GM12878 (cell line): ENCODE results near the gene CALHM3. TPM values are rescaled to one million over a fixed set of nuclear protein-coding genes. Genes with fewer than 3 reads are reported as not detected.

Source experiments
- ATAC-seq: fragments of 200-7000 bp; cut with Tn5 transposase; 3 replicates; pipeline ENCODE4 v1.9.1; 2020; ENCODE audit warnings: mild to moderate bottlenecking, moderate library complexity
- BruUV-seq: library from RNA; stranded (reverse); fragments of 400-500 nt; replicated peaks from 2 replicates; lab custom pipeline; 2021; lab: Mats Ljungman, UMichigan
- CTCF ChIA-PET: fragments of 300-600 bp; sonication (Branson Sonifier 250); formaldehyde crosslinking; extraction: SDS; loops from one replicate; lab custom pipeline; 2021; ENCODE audit warnings: inconsistent platforms; lab: Yijun Ruan, JAX
- POLR2A ChIA-PET: fragments of 350-600 bp; formaldehyde crosslinking; extraction: SDS; loops from one replicate; lab custom pipeline; 2021; ENCODE audit warnings: inconsistent platforms; lab: Charles Lee
- RAD21 ChIA-PET: fragments of 300-600 bp; sonication (Branson Sonifier 250); formaldehyde crosslinking; loops from one replicate; lab custom pipeline; 2023; ENCODE audit warnings: antibody characterized with exemption; ENCODE audit not compliant: unreplicated experiment; lab: Charles Lee
- SMC1A ChIA-PET: fragments of 300-600 bp; sonication (Branson Sonifier 250); formaldehyde crosslinking; loops from one replicate; lab custom pipeline; 2023; ENCODE audit not compliant: unreplicated experiment, uncharacterized antibody; lab: Charles Lee
- DNase-seq: peaks from one replicate; pipeline ENCODE4 v3.0.0-alpha.2; 2011; ENCODE audit warnings: low read depth, low spot score
- FAIRE-seq: peaks from 3 replicates; lab custom pipeline; 2011; peaks lifted over from hg19 to GRCh38; lab: Jason Lieb, UNC
- H2AFZ ChIP-seq: 2 replicates; pipeline ENCODE4 v1.6.0; 2011; ENCODE audit warnings: low read depth, low read length, control low read depth; ENCODE audit not compliant: control insufficient read depth
- H3K27ac ChIP-seq: 2 replicates; pipeline ENCODE4 v1.5.1; 2011; ENCODE audit warnings: control low read depth; ENCODE audit not compliant: control insufficient read depth, insufficient read depth
- H3K27me3 ChIP-seq, 2 experiments: replicated peaks in 1 of 2; 2 replicates each; pipeline versions ENCODE4 v1.6.0 to v1.6.1; 2011; ENCODE audit warnings: low read length in 1 of 2; ENCODE audit not compliant: control insufficient read depth in 2 of 2, insufficient read depth in 2 of 2
- H3K36me3 ChIP-seq, 2 experiments: 2 replicates each; pipeline ENCODE4 v1.5.1; 2011; ENCODE audit warnings: low read length in 1 of 2; ENCODE audit not compliant: control insufficient read depth in 2 of 2, insufficient read depth in 2 of 2
- H3K4me1 ChIP-seq: 2 replicates; pipeline ENCODE4 v1.6.1; 2011; ENCODE audit warnings: mild to moderate bottlenecking, low read length, moderate library complexity, mixed read lengths; ENCODE audit not compliant: control insufficient read depth, insufficient read depth
- H3K4me2 ChIP-seq: 2 replicates; pipeline ENCODE4 v1.6.0; 2011; ENCODE audit warnings: control low read depth; ENCODE audit not compliant: control insufficient read depth, insufficient read depth
- H3K4me3 ChIP-seq: fragments of 200-600 bp; sonication (generic); 2 replicates; pipeline ENCODE4 v1.5.1; 2016
- H3K79me2 ChIP-seq: 2 replicates; pipeline ENCODE4 v1.6.0; 2011; ENCODE audit warnings: low read length; ENCODE audit not compliant: control insufficient read depth, insufficient read depth
- H3K9ac ChIP-seq: 2 replicates; pipeline ENCODE4 v1.8.0; 2011; ENCODE audit warnings: low read length, control low read depth, mixed read lengths; ENCODE audit not compliant: control insufficient read depth, insufficient read depth
- H3K9me3 ChIP-seq: replicated peaks from 3 replicates; pipeline ENCODE4 v1.5.1; 2011; ENCODE audit warnings: mild to moderate bottlenecking, low read length; ENCODE audit not compliant: control insufficient read depth, insufficient read depth
- H4K20me1 ChIP-seq: 2 replicates; pipeline ENCODE4 v1.6.0; 2011; ENCODE audit not compliant: control insufficient read depth, insufficient read depth
- BMI1 ChIP-seq: fragments of 450-650 bp; IDR thresholded peaks from 2 replicates; pipeline ENCODE4 v1.6.1; 2016; ENCODE audit warnings: mild to moderate bottlenecking, moderate library complexity, borderline replicate concordance
- ETV6 ChIP-seq, 2 experiments: fragments of 450-650 bp in 1 of 2; IDR thresholded peaks in 1 of 2; conservative IDR thresholded peaks in 1 of 2; 2 replicates each; pipeline ENCODE4 v1.6.1; 2014; ENCODE audit warnings: antibody characterized with exemption in 1 of 2, borderline replicate concordance in 1 of 2, low read depth in 1 of 2, mild to moderate bottlenecking in 1 of 2, moderate library complexity in 1 of 2
- LARP7 ChIP-seq: fragments of 450-650 bp; IDR thresholded peaks from 2 replicates; pipeline ENCODE4 v1.6.1; 2017; ENCODE audit warnings: mild to moderate bottlenecking
- MAX ChIP-seq: IDR thresholded peaks from 2 replicates; pipeline ENCODE4 v1.6.1; 2012; ENCODE audit warnings: low read depth, low read length, improper control_type of control experiment
- MXI1 ChIP-seq: fragments of 150-350 bp; IDR thresholded peaks from 2 replicates; pipeline ENCODE4 v1.6.1; 2011; ENCODE audit warnings: low read depth, mild to moderate bottlenecking, inconsistent platforms, low read length, improper control_type of control experiment
- PKNOX1 ChIP-seq: fragments of 450-650 bp; IDR thresholded peaks from 2 replicates; pipeline ENCODE4 v1.6.1; 2016; ENCODE audit warnings: mild to moderate bottlenecking
- PML ChIP-seq: IDR thresholded peaks from 2 replicates; pipeline ENCODE4 v1.6.1; 2012; ENCODE audit warnings: low read length, inconsistent platforms
- STAT3 ChIP-seq: IDR thresholded peaks from 2 replicates; pipeline ENCODE4 v1.6.1; 2011; ENCODE audit warnings: low read depth, low read length, improper control_type of control experiment
- WGBS: methylation state at CpG from one replicate; pipeline ENCODE4 v1.1.6; 2016; ENCODE audit warnings: low lambda C conversion rate; ENCODE audit not compliant: insufficient replicate concordance, insufficient coverage; ENCODE audit errors: missing lambda C conversion rate; 5-methylcytosine and 5-hydroxymethylcytosine counted together
- in situ Hi-C: fragments of 300-500 bp; cut with MboI; formaldehyde crosslinking; loops from 9 replicates; pipeline ENCODE4 v1.14.3; 2018; ENCODE audit warnings: mixed read lengths
- intact Hi-C: fragments of 100-400 bp; cut with micrococcal nuclease; formaldehyde crosslinking; loops from one replicate; pipeline ENCODE4 v1.14.2; 2022; ENCODE audit not compliant: unreplicated experiment
- polyA plus RNA-seq, 11 experiments: library from polyadenylated mRNA; depleted of rRNA in 4 of 11; unstranded in 6 of 11; stranded (reverse) in 5 of 11; fragments of >200 nt; fragmentation: Nextera tagmentation in 4 of 11; fragmentation: Illumina TruSeq in 1 of 11; extraction: Ambion mirVana in 4 of 11; extraction: Trizol in 1 of 11; gene quantifications; 1 replicate in 1 of 11; 2 replicates in 10 of 11; pipeline versions ENCODE4 v1.2.1 to v1.2.3, GENCODE V29; 2011 to 2016; ENCODE audit warnings: inconsistent platforms in 2 of 11, missing spikeins in 2 of 11, low read depth in 1 of 11
- total RNA-seq, 4 experiments: library from RNA; depleted of rRNA in 3 of 4; stranded (reverse); fragments of >200 nt in 3 of 4; fragmentation: Illumina TruSeq in 1 of 4; extraction: Trizol in 1 of 4; gene quantifications; 2 replicates each; pipeline versions ENCODE4 v1.2.1 to v1.2.3, GENCODE V29; 2013 to 2021
- TF ChIP-seq, protein P1 (sequence below): fragments of 450-650 bp; IDR thresholded peaks from 2 replicates; pipeline ENCODE4 v1.6.1; 2017; ENCODE audit warnings: borderline replicate concordance
- TF ChIP-seq, protein P2 (sequence below): IDR thresholded peaks from 2 replicates; pipeline ENCODE4 v1.6.1; 2012; ENCODE audit warnings: low read depth, low read length, improper control_type of control experiment
- TF ChIP-seq, protein P3 (sequence below): fragments of 450-650 bp; IDR thresholded peaks from 2 replicates; pipeline ENCODE4 v1.6.1; 2018; ENCODE audit warnings: mild to moderate bottlenecking, low read depth, moderate library complexity; ENCODE audit not compliant: partially characterized antibody

The CALHM3 gene
- total and polyA plus RNA-seq, 10 of the 15 experiments (the other 5 are each of a cell fraction or from before 2014, with no cell fraction given): 0.03 to 0.42 (median 0.11) TPM; not detected in 5

DNA sequence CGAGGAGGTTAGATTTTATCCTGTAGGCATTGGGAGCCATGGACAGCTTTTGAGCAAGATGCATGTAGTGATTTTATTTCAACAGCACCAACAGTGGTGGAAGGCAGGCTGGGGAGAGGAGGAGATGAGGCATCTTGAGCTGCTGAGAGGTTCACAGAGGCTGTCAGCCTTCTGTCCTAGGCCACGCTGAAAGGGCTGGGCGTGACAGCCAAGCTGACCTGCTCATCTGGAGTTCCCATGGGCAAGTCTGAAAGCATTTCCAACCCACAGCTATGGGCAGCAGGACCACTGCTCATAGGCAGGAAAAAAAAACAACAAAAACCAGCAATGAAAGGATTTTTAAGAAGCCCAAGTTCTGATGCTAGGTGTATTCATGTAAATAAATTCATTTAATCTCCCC is 22.1 kb upstream of the CALHM3 start:
- H3K36me3 ChIP-seq: no peaks in the 10 kb centered on the region
- H3K79me2 ChIP-seq: no peaks in the 10 kb centered on the region
- H2AFZ ChIP-seq: no peak overlapping the region
- ChIA-PET SMC1A (no interaction called here), RAD21 (no interaction called here), POLR2A (no interaction called here), CTCF (interaction anchor here (1.0 to 1.3 kb wide), 2 partner anchors 41 to 63 kb away, joined by 6 read pairs; no protein-coding TSS in a partner anchor)
- DNase-seq: no peak
- H3K4me3 ChIP-seq: no peak overlapping the region
- in situ Hi-C loops (no loop called here), intact Hi-C loops (loop anchor here (5.0 kb wide), 1 partner anchor 91 kb away; no protein-coding TSS in a partner anchor)
- TF ChIP-seq, protein P1, sequence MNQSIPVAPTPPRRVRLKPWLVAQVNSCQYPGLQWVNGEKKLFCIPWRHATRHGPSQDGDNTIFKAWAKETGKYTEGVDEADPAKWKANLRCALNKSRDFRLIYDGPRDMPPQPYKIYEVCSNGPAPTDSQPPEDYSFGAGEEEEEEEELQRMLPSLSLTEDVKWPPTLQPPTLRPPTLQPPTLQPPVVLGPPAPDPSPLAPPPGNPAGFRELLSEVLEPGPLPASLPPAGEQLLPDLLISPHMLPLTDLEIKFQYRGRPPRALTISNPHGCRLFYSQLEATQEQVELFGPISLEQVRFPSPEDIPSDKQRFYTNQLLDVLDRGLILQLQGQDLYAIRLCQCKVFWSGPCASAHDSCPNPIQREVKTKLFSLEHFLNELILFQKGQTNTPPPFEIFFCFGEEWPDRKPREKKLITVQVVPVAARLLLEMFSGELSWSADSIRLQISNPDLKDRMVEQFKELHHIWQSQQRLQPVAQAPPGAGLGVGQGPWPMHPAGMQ: no peak
- TF ChIP-seq LARP7 (no peak), PKNOX1 (no peak), ETV6 (conservative IDR thresholded peaks at IDR 0.05 in 1 of 2, IDR thresholded peaks at IDR 0.05 in 1 of 2; ENCODE audit: borderline replicate concordance in 1 of 2, low read depth in 1 of 2) (no peak), BMI1 (no peak), PML (no peak), MXI1 (no peak), MAX (no peak), STAT3 (no peak)
- TF ChIP-seq, protein P2, sequence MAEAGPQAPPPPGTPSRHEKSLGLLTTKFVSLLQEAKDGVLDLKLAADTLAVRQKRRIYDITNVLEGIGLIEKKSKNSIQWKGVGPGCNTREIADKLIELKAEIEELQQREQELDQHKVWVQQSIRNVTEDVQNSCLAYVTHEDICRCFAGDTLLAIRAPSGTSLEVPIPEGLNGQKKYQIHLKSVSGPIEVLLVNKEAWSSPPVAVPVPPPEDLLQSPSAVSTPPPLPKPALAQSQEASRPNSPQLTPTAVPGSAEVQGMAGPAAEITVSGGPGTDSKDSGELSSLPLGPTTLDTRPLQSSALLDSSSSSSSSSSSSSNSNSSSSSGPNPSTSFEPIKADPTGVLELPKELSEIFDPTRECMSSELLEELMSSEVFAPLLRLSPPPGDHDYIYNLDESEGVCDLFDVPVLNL: no peak
- TF ChIP-seq, protein P3, sequence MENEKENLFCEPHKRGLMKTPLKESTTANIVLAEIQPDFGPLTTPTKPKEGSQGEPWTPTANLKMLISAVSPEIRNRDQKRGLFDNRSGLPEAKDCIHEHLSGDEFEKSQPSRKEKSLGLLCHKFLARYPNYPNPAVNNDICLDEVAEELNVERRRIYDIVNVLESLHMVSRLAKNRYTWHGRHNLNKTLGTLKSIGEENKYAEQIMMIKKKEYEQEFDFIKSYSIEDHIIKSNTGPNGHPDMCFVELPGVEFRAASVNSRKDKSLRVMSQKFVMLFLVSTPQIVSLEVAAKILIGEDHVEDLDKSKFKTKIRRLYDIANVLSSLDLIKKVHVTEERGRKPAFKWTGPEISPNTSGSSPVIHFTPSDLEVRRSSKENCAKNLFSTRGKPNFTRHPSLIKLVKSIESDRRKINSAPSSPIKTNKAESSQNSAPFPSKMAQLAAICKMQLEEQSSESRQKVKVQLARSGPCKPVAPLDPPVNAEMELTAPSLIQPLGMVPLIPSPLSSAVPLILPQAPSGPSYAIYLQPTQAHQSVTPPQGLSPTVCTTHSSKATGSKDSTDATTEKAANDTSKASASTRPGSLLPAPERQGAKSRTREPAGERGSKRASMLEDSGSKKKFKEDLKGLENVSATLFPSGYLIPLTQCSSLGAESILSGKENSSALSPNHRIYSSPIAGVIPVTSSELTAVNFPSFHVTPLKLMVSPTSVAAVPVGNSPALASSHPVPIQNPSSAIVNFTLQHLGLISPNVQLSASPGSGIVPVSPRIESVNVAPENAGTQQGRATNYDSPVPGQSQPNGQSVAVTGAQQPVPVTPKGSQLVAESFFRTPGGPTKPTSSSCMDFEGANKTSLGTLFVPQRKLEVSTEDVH: no peak
- BruUV-seq: no TSS peak
- no peak overlapping the region for H3K4me2 ChIP-seq
- 17% methylated on average over 3 of the region's 3 CpGs for WGBS
- H4K20me1 ChIP-seq: no peaks in the 10 kb centered on the region
- H3K27ac ChIP-seq: no peak overlapping the region
- no peaks in the 10 kb centered on the region for H3K9me3 ChIP-seq
- peaks cover 2 to 3% of the 10 kb centered on the region in 2 experiments; a peak in 3 of 4 replicates for H3K27me3 ChIP-seq
- H3K9ac ChIP-seq: no peak overlapping the region
- H3K4me1 ChIP-seq: peaks cover 6% of the 10 kb centered on the region
- no peak for ATAC-seq
- FAIRE-seq: no peak
